GM19023 (cell line): ENCODE measurements around the gene FGGY.
"Not testable (repeated sequence)": the region's sequence is repeated elsewhere in the genome, so short reads cannot be mapped to it uniquely, and the experiment has no call there.

Source experiments
- ATAC-seq: cut with Tn5 transposase; IDR thresholded peaks from one replicate; pipeline ENCODE4 v1.9.1; 2021; ENCODE audit warnings: mild to moderate bottlenecking, moderate library complexity; ENCODE audit not compliant: unreplicated experiment

FGGY gene

GRCh38 chr1:59689730-59690129, 392.8 kb downstream of the FGGY start:
- no peak for ATAC-seq

- ATAC-seq, result no peak
Measured at GRCh38 chr1:59690171-59690930, 393.5 kb downstream of the FGGY start.

- no peak for ATAC-seq
Measured at GRCh38 chr1:59691261-59691660, 394.4 kb downstream of the FGGY start.

- ATAC-seq, result no peak
Measured at GRCh38 chr1:59692591-59692990, 395.7 kb downstream of the FGGY start.

- no peak for ATAC-seq
Measured at GRCh38 chr1:59693406-59693805, 396.5 kb downstream of the FGGY start.

GRCh38 chr1:59695252-59695651, 398.4 kb downstream of the FGGY start:
- no peak for ATAC-seq

GRCh38 chr1:59696421-59697115, 399.7 kb downstream of the FGGY start:
- ATAC-seq, result no peak

- no peak for ATAC-seq
Measured at GRCh38 chr1:59697150-59697800, 400.4 kb downstream of the FGGY start.

GRCh38 chr1:59698386-59698785, 401.5 kb downstream of the FGGY start:
- no peak for ATAC-seq

- no peak for ATAC-seq
Measured at GRCh38 chr1:59699227-59699847, 402.4 kb downstream of the FGGY start.

- no peak for ATAC-seq
Measured at GRCh38 chr1:59701376-59701775, 404.5 kb downstream of the FGGY start.

- no peak for ATAC-seq
Measured at GRCh38 chr1:59703226-59703917, 406.5 kb downstream of the FGGY start.

GRCh38 chr1:59703918-59704378, 407.1 kb downstream of the FGGY start:
- no peak for ATAC-seq

- no peak for ATAC-seq
Measured at GRCh38 chr1:59704716-59705115, 407.8 kb downstream of the FGGY start.

GRCh38 chr1:59705466-59706302, 408.8 kb downstream of the FGGY start:
- ATAC-seq, result no peak

GRCh38 chr1:59706303-59706599, 409.4 kb downstream of the FGGY start:
- no peak for ATAC-seq

GRCh38 chr1:59707178-59707791, 410.4 kb downstream of the FGGY start:
- ATAC-seq, result no peak

- ATAC-seq, result no peak
Measured at GRCh38 chr1:59709333-59709732, 412.4 kb downstream of the FGGY start.

- not testable (repeated sequence) for ATAC-seq
Measured at GRCh38 chr1:59710920-59711319, 414.0 kb downstream of the FGGY start.

- ATAC-seq, result no peak
Measured at GRCh38 chr1:59714219-59714618, 417.3 kb downstream of the FGGY start.
